SK-N-MC (cell line): ENCODE results near the gene GRIP2.

Source experiments
- DNase-seq: peaks from one replicate; pipeline ENCODE4 v3.0.0-alpha.2; 2011; ENCODE audit warnings: low read depth, low spot score
- H3K27ac ChIP-seq: fragments of 200-600 bp; sonication (generic); 2 replicates; pipeline ENCODE4 v1.5.1; 2016; ENCODE audit warnings: mixed run types
- H3K36me3 ChIP-seq: fragments of 200-600 bp; sonication (generic); 2 replicates; pipeline ENCODE4 v1.6.1; 2017; ENCODE audit warnings: antibody characterized with exemption, low read length, mixed read lengths; ENCODE audit not compliant: insufficient read depth
- H3K4me3 ChIP-seq: fragments of 200-600 bp; sonication (generic); 2 replicates; pipeline ENCODE4 v1.5.1; 2016
- H3K9ac ChIP-seq: fragments of 200-600 bp; sonication (generic); 2 replicates; pipeline ENCODE4 v1.8.0; 2017; ENCODE audit warnings: mixed run types, mixed read lengths; ENCODE audit not compliant: insufficient read length
- H3K9me3 ChIP-seq: fragments of 200-600 bp; sonication (generic); 2 replicates; pipeline ENCODE4 v1.6.1; 2017; ENCODE audit warnings: low read depth, mild to moderate bottlenecking, antibody characterized with exemption, low read length, moderate library complexity, mixed read lengths
- EZH2 ChIP-seq: fragments of 200-600 bp; sonication (generic); IDR thresholded peaks from one replicate; pipeline ENCODE4 v1.6.1; 2017; ENCODE audit warnings: antibody characterized with exemption
- FOXP2 ChIP-seq: optimal IDR thresholded peaks from 2 replicates; pipeline ENCODE3; 2011; ENCODE audit warnings: mild to moderate bottlenecking, moderate library complexity; ENCODE audit not compliant: insufficient read depth; ENCODE audit errors: extremely low read length, control extremely low read depth
- POLR2AphosphoS5 ChIP-seq: IDR thresholded peaks from 2 replicates; pipeline ENCODE4 v1.6.1; 2012; ENCODE audit warnings: mild to moderate bottlenecking, low read depth, low read length, borderline replicate concordance

GRIP2 gene

GRCh38 chr3:14532691-14533456, 7.3 kb downstream of the GRIP2 start:
- Histone ChIP-seq H3K9me3 (no peaks in the 10 kb centered on the region), H3K9ac (no peak overlapping the region), H3K4me3 (no peak overlapping the region), H3K36me3 (no peaks in the 10 kb centered on the region), H3K27ac (no peak overlapping the region)
- TF ChIP-seq POLR2AphosphoS5, result no peak
- no peak for TF ChIP-seq FOXP2
- no peak for TF ChIP-seq EZH2
- no peak for DNase-seq

DNA sequence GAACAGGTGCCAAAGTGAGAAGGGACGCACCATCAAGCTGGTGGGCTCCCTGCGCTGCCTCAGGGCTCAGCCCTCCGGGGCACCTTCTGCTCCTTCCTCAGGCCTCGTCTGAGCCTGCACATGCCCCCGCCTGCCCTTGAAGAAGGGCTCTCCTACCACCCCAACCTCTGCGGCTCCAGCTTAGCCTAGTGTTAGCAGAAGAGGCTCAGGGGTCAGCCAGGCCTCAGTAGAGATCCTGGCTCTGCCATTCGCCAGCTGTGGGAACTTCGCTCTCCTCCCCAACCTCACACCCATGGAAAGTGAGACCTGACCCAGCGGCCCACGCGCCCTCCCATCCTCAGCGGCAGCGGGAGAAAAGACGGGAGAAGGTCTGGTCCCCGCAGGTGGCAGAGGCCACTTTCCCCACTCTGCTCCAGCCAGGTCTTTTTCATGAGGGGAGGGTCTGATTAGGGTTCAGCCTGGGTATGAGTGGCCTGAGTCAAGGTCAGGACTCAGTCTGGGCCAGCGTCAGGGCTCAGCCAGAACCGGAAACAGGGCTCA, 8.2 kb downstream of the GRIP2 start:
- TF ChIP-seq POLR2AphosphoS5 (no peak), FOXP2 (no peak), EZH2 (no peak)
- H3K27ac ChIP-seq, result no peak overlapping the region
- DNase-seq, result no peak

DNA sequence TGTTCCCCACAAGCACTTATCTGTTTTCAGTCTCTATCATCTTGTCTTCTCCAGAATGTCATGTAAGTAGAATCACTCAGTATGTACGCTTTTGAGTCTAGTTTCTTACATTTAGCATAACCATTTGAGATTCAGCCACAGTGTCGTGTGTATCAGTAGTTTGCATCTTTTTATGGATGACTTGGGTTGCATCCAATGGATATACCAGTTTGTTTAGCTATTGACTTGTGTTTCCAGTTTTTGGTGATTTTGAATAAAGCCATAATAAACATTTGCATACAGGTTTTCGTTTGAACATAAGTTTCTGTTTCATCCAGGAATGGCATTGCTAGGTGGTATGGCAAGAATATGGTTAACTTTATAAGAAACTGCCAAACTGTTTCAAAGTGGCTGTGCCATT, 12.1 kb downstream of the GRIP2 start:
- no peak overlapping the region for H3K9ac ChIP-seq
- DNase-seq, result no peak
- H3K4me3 ChIP-seq, result no peak overlapping the region
- no peaks in the 10 kb centered on the region for H3K36me3 ChIP-seq
- H3K27ac ChIP-seq, result no peak overlapping the region
- no peaks in the 10 kb centered on the region for H3K9me3 ChIP-seq
- TF ChIP-seq POLR2AphosphoS5, result no peak
- no peak for TF ChIP-seq FOXP2
- TF ChIP-seq EZH2, result no peak

More for the DNA sequence above, 8.2 kb downstream of the GRIP2 start:
- Histone ChIP-seq H3K9ac (no peak overlapping the region), H3K9me3 (no peaks in the 10 kb centered on the region), H3K36me3 (no peaks in the 10 kb centered on the region), H3K4me3 (no peak overlapping the region)

GRCh38 chr3:14525685-14526631, 14.2 kb downstream of the GRIP2 start:
- Histone ChIP-seq H3K9ac (no peak overlapping the region), H3K27ac (no peak overlapping the region), H3K4me3 (no peak overlapping the region), H3K9me3 (no peaks in the 10 kb centered on the region), H3K36me3 (no peaks in the 10 kb centered on the region)
- TF ChIP-seq POLR2AphosphoS5 (no peak), FOXP2 (no peak), EZH2 (no peak)
- no peak for DNase-seq

GRCh38 chr3:14524920-14525660, 15.1 kb downstream of the GRIP2 start:
- no peak for DNase-seq
- TF ChIP-seq EZH2 (no peak), FOXP2 (no peak), POLR2AphosphoS5 (no peak)
- Histone ChIP-seq H3K36me3 (no peaks in the 10 kb centered on the region), H3K4me3 (no peak overlapping the region), H3K9ac (no peak overlapping the region), H3K27ac (no peak overlapping the region), H3K9me3 (no peaks in the 10 kb centered on the region)

DNA sequence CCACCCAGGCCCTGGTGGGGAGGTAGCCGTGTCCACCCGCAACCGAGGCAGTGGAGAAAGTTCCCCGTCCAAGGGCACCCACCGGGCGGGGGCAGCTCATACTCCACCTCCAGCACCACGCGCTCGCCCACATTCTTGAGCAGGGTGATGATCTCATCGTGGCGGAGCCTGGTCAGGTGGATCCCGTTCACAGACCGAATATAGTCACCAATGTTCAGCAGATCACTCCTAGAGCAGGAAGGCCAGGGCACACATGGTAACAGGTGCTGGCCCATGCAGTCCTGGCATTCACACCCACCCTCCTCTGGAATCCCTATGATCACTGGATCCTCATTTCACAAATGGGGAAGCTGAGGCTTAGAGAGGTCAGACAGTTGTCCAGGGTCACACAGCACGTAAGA, 15.8 kb downstream of the GRIP2 start:
- no peak overlapping the region for H3K9ac ChIP-seq
- no peaks in the 10 kb centered on the region for H3K9me3 ChIP-seq
- TF ChIP-seq EZH2 (no peak), FOXP2 (no peak), POLR2AphosphoS5 (no peak)
- H3K27ac ChIP-seq, result no peak overlapping the region
- H3K36me3 ChIP-seq, result no peaks in the 10 kb centered on the region
- H3K4me3 ChIP-seq, result no peak overlapping the region
- no peak for DNase-seq

- Histone ChIP-seq H3K27ac (no peak overlapping the region), H3K4me3 (no peak overlapping the region), H3K36me3 (no peaks in the 10 kb centered on the region), H3K9ac (no peak overlapping the region), H3K9me3 (no peaks in the 10 kb centered on the region)
- DNase-seq, result no peak
- TF ChIP-seq FOXP2 (no peak), EZH2 (no peak), POLR2AphosphoS5 (no peak)
These were observed 16.4 kb downstream of the GRIP2 start for GRCh38 chr3:14523792-14524191.

DNA sequence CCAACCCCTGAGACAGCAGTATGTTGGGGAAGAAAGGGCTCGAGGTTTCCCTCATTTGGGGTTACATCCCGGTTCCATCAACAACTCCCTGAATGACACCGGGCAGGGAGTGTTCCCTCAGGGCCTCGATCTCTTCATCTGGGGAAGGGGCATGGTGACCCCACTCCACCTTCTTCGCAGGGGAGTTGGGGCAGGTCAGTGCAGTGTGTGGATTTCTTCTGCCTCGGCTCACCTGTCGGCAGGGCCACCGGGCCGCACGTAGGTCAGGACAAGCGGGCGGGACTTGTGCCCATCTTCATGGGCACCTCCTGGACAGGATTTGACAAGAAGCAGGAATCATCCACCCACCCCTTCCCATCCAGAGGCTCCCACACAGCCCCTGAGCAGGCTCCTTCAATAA, 17.4 kb downstream of the GRIP2 start:
- Histone ChIP-seq H3K4me3 (no peak overlapping the region), H3K36me3 (no peaks in the 10 kb centered on the region), H3K9me3 (no peaks in the 10 kb centered on the region), H3K27ac (no peak overlapping the region), H3K9ac (no peak overlapping the region)
- DNase-seq, result no peak
- TF ChIP-seq POLR2AphosphoS5 (no peak), FOXP2 (no peak), EZH2 (no peak)
